Astrocyte (in vitro differentiated cells and primary cell): Measurements from ENCODE around the gene RAB11FIP3.

ENCODE experiments used
- CTCF ChIP-seq: IDR thresholded peaks from 2 replicates; pipeline ENCODE4 v1.5.1; 2011; ENCODE audit warnings: low read depth, mild to moderate bottlenecking, inconsistent platforms, low read length, moderate library complexity; ENCODE audit not compliant: insufficient read depth
- EZH2 ChIP-seq: IDR thresholded peaks from 2 replicates; pipeline ENCODE4 v1.6.1; 2012; ENCODE audit warnings: mild to moderate bottlenecking, low read length, inconsistent platforms; ENCODE audit not compliant: insufficient read depth

DNA sequence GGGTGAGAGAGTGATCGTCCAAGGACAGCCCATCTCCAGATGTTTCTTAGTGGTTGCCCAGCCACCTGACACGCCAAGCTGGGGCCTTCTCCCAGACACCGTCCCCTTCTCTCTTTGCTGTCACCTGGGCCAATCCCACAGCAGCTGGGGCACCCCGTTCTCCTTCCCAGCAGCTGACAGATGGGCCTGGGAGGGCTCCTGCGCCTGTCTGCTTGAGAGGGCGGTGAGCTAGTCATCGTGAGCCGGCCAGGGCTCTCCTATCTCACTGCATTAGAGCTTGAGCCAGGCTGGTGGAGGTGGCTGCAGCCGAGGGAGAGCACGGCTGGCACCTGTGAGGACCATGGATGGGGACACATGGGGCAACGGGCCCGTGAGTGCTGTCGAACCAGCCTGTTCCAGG is 41.2 kb downstream of the RAB11FIP3 start:
- no peak for TF ChIP-seq EZH2
- TF ChIP-seq CTCF, result no peak
